GM19438 (cell line): ENCODE measurements around the gene HFM1.
"Not testable (repeated sequence)": the region's sequence is repeated elsewhere in the genome, so short reads cannot be mapped to it uniquely, and the experiment has no call there.

ENCODE experiments used
- ATAC-seq: cut with Tn5 transposase; IDR thresholded peaks from one replicate; pipeline ENCODE4 v1.9.1; 2021; ENCODE audit warnings: low read depth; ENCODE audit not compliant: unreplicated experiment

HFM1 gene

DNA sequence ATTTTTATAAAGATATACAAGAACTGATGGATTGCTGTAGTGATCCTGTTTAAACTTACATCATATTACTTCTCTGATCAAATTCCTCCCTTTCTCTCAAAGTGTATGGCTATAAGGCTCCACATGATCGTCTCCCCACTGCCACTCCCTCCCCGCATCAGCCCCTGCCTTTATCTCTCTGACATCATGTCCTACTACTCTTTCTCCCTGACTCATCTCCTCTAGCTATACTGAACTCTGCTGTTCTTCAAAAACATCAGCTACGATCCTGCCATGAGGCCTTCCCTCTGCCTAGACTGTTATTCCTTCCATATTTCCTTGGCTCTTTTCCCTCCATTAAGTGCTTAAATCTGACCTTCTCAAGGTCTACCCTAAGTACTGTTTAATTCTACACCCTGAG is 22.8 kb downstream of the HFM1 start:
- ATAC-seq = no peak

DNA sequence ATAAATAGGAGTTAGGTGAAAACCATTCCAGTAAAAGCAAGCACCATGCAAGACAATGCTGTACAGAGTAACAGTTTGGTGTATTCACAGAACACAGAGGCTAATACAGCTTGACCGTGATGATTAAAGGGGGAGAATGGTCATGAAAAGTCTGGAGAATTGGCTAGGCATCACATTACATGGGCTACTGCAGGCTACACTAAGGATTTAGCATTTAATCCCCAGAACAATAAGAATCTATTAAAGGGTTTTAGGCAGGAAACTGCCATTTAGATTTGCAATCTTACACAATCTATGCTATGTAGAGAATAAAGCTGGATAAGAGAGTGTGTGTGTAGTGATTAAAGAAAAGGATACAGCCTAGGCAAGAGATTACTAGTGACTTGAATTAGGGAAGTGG is 30.6 kb downstream of the HFM1 start:
- no peak for ATAC-seq

GRCh38 chr1:91372230-91372629 is 32.4 kb downstream of the HFM1 start:
- ATAC-seq = not testable (repeated sequence)

GRCh38 chr1:91349524-91349923 is 55.1 kb downstream of the HFM1 start:
- no peak for ATAC-seq

GRCh38 chr1:91346824-91347223 is 57.8 kb downstream of the HFM1 start:
- no peak for ATAC-seq

GRCh38 chr1:91345395-91346005 is 59.1 kb downstream of the HFM1 start:
- no peak for ATAC-seq

- no peak for ATAC-seq
These were observed 66.1 kb downstream of the HFM1 start for GRCh38 chr1:91338501-91338900.

DNA sequence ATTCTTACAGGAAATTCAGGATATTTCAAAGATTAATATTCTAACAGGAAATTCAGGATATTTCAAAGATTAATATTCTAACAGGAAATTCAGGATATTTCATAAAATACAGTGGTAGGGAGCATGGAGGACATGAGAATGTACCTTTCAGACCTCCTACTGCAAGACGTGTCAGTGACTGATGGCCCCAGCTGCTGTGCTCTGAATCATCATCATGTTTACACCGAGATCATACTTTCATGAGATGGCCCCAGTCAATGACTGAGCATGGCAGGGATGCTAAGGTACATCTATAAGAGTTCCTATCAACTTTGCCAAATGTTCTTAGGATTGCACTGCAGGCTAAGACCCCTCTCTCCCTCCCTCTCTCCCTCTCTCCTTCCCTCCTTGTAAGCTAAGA is 69.0 kb downstream of the HFM1 start:
- ATAC-seq = no peak

DNA sequence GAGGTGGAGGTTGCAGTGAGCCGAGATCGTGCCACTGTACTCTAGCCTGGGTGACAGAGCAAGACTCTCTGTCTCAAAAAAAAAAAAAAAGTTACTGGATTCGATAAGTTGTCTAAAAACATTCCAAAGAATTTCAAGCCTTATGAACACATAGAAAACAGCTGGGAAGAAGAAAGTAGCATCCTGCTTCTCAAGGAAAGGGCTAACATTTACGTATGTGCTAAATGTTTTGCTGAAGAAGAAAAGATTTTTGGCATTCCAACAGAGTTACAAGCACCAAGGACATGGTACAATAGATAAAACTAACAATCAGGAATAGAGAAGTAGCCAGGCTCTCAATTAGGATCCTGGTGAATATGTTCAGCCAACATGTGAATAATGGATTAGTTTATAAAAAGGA is 69.8 kb downstream of the HFM1 start:
- ATAC-seq = no peak

DNA sequence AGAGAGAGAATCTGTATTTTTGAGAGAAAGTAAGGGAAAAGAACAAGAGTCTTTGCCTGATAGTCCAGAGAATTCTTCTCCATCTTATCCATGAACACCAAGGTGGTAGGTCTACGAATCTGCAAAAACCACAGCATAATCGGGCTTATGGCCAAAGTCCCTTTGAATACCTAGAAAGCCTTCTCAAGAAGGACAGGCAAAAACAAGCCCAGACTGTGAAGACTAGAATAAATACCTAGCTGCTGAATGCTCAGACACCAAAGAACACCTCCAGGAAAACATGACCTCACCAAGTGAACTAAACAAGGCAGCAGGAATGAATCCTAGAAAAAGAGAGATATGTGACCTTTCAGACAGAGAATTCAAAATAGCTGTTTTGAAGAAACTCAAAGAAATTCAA is 79.2 kb downstream of the HFM1 start:
- ATAC-seq = no peak

DNA sequence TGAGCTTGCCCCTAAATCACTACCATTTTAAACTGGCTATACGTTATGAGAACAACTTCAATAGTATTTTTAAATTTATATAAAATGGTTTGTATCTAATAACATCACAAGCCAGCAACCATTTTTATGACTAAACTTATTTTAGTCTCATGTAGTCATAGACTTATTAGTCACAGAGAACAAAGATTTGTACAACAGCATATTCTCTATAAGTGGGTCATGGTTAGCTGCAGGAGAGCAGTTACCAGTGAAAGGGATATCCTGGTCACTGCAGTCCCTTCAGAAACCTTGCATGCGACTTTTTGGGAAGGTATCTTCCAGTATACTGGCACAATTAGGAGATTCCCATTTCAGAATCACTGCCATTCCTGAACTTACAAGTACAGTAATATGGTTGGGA is 90.0 kb downstream of the HFM1 start:
- no peak for ATAC-seq

GRCh38 chr1:91311672-91312071 is 93.0 kb downstream of the HFM1 start:
- ATAC-seq = no peak

DNA sequence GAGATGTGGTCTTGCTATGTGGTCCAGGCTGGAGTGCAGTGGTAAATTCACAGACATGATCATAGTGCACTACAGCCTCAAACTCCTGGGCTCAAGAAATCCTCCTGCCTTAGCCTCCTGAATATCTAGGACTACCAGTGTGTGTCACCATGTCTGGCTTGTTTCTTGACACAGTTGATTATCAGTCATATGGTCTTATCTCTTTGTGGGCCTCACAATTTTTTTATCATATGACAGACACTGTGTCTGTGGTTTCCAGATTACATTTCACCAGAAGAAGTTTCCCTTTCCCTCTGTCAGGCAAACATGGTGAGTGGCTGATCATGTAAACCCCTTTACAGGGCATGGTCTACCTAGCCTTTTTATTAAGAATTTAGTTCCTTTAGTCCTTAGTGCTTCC is 96.1 kb downstream of the HFM1 start:
- no peak for ATAC-seq

- ATAC-seq = no peak
These were observed 96.7 kb downstream of the HFM1 start for GRCh38 chr1:91307784-91308409.

DNA sequence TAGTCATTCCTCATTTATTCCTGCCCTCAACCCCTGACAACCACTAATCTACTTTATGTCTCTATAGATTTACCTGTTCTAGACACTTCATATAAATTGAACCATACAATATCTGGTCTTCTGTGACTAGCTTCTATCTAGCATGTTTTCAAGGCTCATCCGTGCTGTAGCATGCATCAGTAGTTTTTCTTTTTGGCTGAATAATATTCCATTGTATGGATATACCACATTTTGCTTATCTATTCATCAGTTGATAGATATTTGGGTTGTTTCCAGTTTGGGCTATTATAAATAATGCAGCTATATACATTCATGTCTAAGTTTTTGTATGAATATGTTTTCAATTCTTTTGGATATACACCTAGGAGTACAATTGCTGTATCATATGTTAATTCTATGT is 101.5 kb downstream of the HFM1 start:
- no peak for ATAC-seq

DNA sequence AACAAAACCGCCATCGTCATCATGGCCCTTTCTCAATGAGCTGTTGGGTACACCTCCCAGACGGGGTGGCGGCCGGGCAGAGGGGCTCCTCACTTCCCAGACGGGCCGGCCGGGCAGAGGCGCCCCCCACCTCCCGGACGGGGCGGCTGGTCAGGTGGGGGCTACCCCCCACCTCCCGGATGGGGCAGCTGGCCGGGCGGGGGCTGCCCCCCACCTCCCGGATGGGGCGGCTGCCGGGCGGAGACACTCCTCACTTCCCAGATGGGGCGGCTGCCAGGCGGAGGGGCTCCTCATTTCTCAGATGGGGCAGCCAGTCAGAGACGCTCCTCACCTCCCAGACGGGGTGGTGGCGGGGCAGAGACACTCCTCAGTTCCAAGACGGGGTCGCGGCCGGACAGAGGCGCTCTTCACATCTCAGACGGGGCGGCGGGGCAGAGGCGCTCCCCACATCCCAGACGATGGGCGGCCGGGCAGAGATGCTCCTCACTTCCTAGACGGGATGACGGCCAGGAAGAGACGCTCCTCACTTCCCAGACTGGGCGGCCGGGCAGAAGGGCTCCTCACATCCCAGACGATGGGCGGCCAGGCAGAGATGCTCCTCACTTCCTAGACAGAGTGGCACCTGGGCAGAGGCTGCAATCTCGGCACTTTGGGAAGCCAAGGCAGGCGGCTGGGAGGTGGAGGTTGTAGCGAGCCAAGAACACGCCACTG is 115.6 kb downstream of the HFM1 start:
- ATAC-seq = not testable (repeated sequence)

DNA sequence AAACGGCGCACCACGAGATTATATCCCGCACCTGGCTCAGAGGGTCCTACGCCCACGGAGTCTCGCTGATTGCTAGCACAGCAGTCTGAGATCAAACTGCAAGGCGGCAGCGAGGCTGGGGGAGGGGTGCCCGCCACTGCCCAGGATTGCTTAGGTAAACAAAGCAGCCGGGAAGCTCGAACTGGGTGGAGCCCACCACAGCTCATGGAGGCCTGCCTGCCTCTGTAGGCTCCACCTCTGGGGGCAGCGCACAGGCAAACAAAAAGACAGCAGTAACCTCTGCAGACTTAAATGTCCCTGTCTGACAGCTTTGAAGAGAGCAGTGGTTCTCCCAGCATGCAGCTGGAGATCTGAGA is 117.7 kb downstream of the HFM1 start:
- not testable (repeated sequence) for ATAC-seq

GRCh38 chr1:91286259-91286961 is 118.2 kb downstream of the HFM1 start:
- not testable (repeated sequence) for ATAC-seq

DNA sequence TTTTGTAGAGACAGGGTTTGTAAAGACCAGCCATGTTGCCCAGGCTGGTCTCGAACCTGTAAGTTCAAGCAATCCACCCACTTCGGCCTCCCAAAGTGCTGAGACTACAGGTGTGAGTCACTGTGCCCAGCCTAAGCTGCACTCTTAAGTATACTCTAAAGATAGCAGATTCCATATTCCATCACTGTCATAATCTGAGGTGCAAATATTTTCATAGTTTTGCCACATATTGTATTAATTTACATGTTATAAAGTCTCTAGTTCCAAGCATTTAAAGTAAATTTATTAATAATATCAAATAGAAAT is 121.3 kb downstream of the HFM1 start:
- peak; percentile 12 for ATAC-seq

DNA sequence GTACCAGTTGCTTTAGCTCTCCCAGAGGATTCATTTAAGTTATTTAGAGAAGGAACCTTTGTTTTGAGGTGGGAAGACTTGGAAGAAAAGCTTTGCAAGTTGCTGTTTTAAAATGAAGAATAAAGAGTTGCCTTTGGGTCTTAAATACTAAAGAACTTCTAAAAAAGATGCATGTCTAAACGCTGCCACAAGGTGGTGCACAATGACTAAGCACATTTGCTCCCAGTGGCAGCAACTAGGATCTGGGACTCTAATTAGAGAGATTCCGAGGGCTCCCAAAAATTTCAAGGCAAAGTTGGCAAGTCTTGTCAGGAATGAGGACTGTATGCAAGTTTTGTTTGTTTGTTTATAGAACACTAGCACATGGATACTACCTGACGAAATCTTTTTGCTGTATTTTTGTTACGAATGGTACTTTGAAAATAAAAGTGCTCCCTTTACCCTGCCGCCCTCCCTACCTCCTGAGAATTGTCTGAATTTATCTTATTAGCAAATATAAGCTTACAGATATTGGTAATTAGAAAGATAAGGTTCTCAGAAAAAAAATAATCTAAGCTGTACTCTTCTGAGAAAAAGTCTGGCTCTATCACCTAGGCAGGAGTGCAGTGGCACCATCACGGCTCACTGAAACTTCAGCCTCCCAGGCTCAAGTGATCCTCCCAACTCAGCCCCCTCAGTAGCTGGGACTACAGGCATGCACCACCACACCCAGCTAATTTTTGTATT is 121.8 kb downstream of the HFM1 start:
- ATAC-seq = peak; percentile 85

DNA sequence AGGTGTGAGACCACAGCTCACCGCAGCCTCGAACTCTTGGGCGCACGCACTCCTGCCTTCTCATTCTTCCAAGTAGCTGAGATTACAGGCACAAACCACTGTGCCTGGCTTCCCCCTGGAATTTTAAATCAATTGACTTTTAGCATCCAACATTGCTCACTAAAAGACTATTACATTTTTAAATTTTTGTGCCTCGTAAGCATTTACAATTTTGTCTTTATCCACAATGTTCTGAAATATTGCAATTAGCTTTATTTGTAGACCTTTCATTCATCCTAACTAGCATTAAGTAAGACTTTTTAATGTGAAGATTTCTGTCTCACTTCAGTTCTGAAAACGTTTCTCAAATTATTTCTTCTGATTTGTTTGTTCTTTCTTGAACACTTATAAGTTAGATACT is 122.9 kb downstream of the HFM1 start:
- no peak for ATAC-seq
